ENCODE data around the gene FRMD5.
"Not testable (repeated sequence)": the region's sequence is repeated elsewhere in the genome, so short reads cannot be mapped to it uniquely, and the experiment has no call there.

FRMD5 gene

DNA sequence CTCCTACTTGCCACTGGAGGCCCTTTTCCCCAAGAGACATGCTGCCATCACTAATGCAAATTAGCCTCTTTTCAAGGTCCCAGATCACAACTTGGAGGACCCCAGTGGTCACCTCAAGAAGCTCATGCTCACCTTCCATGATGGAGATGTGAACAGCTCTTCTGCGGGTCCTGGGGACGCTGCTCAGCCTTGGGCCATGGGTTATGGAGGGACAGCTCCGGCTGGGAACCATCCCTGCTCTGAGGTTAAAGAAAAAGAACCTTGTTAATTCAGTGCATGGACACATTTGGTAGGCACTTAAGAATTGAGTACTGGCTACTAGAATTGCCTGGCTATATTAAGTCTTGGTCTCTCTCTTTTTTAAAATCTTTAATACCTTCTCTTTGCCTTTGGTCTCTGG lies 311.5 kb downstream of the FRMD5 start:
- FAIRE-seq = no peak

DNA sequence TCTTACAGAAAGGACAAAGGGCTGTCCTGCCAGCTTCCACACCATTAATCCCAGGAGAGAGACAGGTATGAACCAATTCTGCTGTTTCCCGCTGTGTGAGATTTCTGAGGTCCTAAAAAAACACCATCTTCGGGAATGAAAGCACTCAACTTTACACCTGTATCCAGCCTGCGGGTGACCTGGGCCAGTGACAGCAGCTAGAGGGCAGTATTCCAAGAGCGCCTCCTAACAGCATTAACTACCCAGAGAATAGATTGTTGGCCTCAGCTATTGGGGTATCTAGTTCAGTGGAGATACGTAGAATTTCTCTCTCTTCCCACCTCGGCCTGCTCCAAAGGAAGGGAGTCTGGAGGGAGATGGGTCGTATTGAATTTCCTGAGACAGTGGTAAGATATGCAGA lies 313.1 kb downstream of the FRMD5 start:
- no peak for FAIRE-seq

DNA sequence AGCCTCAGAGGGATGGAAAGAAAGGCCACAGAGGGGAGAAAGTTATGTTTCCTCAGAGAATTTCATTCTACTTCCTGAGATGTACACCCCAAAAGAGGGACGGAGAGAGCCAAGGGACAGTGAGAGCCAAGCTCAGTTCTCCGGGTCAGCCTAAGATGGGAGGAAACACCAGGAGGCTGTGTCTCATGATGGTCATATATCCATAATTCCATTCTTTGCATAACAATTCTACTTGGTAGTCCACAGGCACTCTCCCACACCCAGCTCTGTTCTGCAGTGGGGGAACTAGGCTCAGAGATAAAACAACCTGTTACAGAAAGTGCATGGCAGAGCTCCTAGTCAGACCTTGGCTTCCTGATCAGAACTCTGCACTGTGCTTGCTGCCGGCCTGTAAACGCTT lies 313.8 kb downstream of the FRMD5 start:
- FAIRE-seq = no peak

DNA sequence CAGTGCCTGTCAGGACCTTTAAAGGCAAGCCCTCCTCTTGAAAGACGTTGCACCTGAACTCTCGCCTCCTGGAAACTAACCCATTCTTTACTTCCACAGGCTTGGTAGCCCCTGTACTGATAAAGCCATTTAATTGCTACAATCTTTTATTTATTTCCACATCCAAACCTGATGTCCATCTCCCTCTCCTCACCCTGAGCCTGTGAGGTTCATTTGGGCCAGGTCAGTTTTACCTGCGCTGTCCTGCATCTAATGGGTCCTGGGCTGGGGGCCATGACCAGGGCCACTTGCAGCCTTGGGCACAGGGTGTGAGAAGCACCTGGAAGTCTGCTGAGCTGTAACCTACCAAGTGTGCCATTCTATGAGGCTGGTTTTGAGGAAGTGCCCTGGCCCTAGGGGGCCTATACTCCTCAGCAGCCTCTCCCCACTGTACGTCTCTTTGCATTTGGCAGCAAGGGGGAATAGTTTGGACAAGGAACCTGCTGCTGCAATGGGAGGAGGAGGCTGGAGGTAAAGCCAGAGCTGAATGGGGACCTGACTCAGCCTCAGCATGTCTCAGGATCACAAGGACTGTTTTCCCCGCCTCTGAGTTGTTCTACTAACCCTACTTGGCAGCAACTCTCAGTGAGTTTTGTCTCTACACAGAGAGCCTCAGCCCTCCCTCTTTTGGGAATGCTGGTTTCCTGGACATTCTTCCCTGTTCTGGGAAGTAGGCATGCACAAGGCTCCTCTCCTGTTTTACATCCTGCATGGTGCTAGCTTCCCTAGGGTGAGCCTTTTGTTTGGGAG lies 314.5 kb downstream of the FRMD5 start:
- no peak for FAIRE-seq

DNA sequence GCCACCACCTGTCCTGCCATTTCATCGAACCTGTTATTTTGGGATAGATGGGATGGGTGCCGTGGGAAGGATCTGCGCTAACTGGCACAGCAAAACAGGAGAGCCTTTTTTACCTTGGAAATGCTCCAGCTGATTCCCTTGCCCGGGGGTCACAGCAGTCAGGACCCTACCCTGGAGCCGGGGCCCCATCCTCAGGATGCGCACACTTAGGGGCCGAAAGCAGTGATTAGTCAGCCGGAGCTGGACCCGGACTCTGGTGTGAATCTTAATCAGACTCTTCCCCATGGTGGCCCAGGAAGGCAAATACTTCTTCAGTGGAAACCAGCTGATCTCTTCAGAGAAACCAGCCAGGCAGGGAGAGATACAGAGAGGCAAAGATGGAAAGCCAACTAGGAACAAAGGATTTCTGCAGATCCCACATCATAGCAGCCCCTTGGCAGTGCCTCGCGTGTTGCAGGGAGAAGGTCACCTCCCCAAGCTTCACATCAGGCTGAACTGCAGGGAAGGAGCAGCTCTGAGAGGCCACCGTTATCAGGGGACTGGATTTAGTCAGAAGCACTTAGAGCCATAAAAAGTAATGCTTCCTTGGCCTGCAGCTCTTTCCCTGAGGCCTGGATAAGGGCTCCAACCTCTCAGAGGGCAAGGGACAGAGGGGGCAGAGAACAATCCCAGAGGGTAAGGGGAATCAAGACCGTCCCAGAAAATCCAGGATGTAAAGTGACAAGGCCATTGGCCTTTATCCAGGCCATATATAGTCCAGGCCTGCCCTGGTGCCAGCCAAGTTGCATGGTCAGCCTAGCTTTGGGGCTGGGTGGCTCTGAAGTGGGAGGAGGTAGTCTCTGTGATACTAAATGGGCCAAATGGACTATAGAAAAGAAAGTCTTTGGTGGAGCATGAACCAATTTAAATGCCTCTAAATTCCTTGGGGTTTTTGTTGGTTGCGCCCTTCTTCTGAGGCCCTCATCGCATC lies 315.4 kb downstream of the FRMD5 start:
- FAIRE-seq = no peak

DNA sequence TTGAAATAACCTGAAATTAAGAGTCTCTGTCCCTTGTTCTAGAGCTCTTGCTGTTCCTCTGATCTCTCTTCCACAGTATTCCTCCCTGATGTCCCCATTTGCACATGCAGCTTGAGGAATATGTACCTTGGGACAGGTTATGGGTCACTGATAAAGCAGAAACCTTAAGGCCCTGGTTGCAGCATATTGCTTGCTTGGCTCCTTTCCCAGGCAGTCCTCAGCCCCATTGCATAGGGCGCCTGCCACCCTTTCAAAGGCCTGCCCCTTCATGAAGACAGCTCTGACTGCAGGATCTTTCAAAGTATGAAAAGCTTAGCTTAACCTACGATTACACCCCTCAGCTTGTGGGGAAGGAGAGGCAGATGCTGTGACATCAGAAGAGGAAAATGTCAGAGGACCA lies 316.6 kb downstream of the FRMD5 start:
- no peak for FAIRE-seq

DNA sequence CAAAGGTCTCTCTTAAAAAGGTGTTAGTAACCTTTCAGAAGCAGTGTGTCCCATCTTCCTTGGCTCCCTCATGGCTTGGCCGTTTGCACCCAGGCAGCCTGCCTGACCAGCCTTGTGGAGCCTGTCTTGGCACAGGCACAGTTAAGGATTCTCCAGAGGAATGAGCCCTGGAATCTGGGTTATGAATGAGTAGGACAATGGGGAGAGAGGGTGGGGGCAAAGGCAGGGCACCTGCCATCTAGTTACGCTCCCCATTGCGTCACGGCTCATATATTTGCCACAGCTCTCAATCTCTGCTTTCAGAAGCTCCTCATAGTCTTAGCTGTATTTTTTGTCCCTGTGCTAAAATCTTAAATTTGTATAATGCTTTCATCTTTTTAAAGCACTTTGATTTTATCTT lies 317.7 kb downstream of the FRMD5 start:
- FAIRE-seq = no peak

DNA sequence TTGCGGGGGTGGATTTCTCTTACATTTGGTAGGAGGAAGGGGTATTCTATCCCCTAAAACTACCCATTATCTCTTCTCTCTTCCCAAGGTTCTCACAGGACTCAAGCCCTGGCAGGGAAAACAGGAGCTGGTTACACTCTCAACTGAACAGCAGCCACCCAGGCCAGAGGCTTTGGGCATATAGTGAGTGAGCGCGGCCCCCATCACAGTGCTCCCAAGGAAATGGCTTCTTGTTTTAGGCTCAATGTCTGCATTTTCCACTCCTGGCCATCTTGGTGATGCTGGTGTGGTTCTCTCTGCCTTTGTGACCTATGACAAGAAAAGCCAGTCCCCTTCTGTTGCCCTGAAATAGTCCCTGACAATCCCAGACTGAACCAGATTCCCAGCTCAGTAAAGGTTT lies 318.2 kb downstream of the FRMD5 start:
- no peak for FAIRE-seq

DNA sequence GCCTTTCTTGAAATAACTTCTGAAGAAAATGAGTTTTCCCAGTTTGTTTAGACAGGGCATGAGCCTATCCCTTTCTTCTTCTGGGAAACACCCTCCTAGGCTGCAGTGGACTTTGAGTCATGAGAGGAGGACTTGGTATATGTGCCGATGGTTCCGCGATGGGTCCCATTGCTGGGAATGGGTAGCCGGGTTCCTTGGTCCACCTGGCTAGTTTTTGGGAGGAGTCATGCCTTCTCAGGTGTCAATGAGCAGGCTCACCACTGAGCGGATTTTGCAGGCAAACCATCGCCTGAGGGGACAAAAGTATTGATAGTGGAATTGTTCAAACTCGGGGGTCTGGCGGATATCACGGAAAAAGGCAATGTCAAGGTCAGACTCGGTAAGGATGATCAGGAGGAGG lies 321.4 kb downstream of the FRMD5 start:
- FAIRE-seq = no peak

DNA sequence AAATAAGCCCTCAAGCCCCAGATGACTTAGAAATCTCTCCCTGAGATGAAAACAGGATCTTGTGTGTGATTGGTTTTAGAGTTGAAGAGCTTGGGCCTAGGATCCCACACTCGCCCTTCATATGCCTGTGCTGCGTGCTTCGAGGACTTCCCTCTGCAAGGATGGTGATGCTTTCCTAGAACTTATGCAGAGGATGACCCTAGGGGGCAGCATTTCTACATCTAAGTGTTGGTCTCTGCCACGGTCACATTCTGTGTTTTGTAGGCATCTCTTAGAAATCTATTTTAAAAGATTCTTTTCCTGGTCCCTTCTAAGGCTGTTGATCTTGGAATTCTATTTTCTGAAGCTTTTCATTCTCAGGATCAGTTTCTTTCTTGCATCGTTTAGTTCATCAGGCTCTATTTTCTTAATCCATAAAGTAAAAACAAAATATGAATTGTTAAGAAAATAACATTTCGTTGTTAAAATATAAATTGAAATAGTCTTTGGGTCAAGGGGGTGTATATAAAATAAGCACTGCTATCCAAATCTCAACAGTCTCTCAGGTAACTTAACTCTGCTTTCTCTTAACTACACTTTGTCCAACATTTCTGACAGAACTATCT lies 322.6 kb downstream of the FRMD5 start:
- peak; percentile 88 for FAIRE-seq

DNA sequence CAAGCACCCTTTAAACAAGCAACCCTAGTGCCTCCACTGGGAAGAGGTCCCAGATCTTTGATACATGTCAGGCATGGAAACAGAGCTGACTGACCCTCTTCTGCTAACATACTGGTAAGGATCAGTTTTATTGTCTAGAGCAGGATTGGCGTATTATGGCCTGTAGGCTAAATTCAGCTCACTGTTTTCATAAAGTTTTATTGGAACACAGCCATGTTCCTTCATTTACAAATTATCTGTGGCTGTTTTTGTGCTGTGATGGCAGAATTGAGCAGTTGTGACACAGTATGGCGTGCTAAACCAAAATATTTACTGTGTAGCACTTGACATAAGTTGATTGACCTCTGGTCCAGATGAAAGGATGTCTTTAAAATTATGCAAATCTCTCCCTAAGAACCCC lies 323.2 kb downstream of the FRMD5 start:
- FAIRE-seq = no peak

DNA sequence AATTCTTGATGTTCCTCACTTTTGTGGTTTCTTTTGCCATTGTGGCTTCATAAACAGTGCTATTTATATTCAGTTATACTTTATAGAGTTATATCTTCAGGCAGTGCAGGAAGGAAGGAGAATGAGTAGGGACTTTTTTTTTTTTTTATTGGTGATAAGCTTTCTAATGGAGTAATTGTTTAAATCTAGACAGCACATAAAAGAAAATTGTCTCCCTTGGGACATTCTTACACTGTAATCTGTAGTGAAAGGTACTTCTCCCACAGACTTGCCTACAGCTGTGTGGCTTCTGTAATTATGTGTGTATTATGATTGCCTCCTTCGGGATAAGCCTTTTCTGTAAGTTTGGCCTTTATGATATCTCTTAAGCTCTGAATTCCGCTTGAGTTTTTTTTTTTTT lies 326.7 kb downstream of the FRMD5 start:
- FAIRE-seq = no peak

DNA sequence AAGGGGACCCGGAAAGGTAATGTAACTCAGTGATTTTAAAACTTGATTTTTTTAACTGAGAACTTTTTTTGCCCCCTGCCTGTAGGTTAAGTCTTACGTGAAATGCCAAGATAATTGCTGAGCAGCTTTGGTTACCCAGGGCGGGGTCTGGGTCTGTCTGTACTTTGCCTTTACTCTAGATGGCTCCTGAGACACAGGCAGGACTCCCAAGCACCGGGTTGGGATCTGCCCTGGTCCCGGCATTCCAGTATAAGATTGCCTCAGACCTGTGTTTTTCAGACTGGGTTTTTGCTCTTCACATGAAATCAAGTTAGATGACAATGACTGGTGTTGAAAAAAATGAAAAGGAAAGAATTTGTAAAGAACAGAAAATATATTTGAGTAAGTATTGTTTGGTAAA lies 328.0 kb downstream of the FRMD5 start:
- FAIRE-seq = no peak

DNA sequence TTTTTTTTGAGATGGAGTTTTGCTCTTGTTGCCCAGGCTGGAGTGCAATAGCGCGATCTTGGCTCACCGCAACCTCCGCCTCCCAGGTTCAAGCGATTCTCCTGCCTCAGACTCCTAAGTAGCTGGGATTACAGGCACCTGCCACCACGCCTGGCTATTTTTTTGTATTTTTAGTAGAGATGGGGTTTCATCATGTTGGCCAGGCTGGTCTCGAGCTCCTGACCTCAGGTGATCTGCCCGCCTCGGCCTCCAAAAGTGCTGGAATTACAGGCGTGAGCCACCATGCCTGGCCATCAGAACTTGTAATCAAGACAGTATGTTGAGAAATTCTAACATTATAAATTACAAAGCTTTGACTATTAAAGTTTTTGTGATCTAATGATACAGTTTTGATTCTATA lies 328.4 kb downstream of the FRMD5 start:
- FAIRE-seq = not testable (repeated sequence)

DNA sequence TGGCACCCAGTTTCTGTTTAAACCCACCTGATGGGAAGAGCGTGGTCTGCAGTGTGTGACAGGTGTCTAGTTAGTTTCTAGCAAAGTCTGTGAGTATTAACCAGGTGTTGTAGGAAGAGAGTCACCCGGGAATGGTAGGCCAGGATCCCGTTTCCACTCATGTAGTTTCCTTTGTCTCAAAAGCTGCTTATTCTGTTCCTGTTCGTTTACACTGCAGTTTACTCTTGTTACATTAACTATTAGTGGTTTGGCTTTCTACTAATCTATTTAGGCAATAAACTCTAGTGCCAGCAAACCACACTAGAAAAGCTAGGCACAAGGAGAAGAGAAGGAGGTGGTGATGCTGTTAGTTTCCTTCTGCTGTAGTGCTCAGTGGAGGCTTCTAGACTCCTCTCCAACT lies 335.5 kb downstream of the FRMD5 start:
- FAIRE-seq = no peak

DNA sequence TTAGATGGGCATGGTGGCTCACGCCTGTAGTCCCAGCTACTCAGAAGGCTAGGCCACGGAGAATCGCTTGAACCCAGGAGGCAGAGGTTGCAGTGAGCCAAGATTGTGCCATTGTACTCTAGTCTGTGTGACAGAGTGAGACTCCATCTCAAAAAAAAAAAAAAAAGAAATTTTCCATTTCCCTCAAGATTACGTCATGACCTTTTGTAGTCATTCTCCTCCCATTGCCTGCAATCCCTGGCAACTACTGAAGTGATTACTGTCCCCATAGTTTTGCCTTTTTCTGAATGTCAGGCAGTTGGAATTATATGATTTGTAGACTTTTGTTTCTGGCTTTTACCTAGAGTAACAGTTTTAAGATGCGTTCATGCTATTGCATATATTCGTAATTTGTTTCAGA lies 340.3 kb downstream of the FRMD5 start:
- FAIRE-seq = no peak

DNA sequence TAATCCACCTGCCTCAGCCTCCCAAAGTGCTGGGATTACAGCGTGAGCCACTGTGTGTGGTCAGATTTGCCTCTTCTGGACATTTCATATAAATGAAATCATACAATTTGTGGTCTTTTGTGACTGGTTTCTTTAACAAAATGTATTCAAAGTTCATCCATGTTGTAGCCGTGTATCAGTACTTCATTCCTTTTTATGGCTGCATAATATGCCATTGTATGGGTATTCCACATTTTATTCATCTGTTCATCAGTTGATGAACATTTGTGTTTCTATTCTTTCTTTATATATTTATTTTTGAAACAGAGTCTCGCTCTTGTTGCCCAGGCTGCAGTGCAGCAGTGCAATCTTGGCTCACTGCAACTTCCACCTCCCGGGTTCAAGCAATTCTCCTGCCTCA lies 342.5 kb downstream of the FRMD5 start:
- no peak for FAIRE-seq

DNA sequence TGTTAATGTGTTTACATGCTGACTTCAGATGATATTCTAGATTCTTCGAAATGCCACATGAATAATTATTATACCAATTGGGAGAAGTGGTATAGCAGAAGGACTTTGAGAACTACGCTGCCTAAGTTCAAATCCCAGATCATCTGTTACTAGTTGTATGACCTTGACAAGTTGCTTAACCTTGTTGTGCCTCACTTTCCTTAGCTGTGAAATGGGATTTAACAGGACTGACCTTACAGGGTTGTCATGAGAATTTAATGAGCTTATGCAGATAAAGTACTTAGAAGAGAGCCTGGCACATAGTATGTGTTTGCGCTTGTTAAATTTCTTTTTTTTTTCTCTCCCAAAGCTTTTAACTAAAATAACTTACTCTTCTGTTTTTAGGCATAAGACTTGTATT lies 343.8 kb downstream of the FRMD5 start:
- FAIRE-seq = no peak

DNA sequence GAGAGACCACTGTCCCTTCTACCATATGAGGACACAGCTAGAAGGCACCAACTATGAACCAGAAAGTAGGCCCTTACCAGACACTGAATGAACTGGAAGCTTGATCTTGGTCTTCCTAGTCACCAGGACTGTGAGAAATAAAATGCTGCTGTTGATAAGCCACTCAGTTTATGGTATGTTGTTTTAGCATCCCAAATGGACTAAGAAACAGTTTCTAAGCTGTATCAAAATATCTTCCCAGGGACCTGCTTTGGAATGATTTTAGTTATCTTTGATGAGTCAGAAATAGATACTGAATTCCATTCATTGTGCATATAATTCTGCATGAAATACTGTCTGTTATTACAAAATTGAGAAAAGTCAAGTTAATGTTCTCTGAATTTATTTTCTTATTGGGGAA lies 349.6 kb downstream of the FRMD5 start:
- FAIRE-seq = no peak

DNA sequence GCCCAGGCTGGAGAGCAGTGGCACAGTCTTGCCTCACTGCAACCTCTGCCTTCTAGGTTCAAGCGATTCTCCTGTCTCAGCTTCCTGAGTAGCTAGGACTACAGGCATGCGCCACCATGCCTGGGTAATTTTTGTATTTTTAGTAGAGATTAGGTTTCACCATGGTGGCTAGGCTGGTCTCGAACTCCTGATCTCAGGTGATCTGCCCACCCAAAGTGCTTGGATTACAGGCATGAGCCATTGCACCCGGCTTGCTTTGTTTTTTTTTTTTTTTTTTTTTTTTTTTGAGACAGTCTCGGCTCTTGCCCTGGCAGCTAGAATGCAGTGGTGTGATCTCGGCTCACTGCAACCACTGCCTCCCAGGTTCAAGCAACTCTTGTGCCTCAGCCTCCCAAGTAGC lies 362.6 kb downstream of the FRMD5 start:
- FAIRE-seq = not testable (repeated sequence)

DNA sequence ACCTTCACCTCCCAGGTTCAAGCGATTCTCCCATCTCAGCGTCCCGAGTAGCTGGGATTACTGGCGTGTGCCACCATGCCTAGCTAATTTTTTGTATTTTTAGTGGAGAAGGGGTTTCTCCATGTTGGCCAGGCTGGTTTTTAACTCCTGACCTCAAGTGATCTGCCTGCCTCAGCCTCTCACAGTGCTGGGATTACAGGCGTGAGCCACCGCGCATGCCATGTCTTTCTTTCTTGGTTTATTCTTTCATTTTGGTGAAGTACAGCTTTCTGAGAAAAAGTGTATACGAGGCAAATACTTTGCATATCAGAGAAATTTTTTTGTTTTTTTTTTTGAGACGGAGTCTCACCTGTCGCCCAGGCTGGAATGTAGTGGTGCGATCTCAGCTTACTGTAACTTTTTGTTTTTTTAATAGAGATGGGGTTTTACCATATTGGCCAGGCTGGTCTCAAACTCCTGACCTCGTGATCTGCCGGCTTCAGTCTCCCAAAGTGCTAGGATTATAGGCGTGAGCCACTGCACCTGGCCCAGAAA lies 363.5 kb downstream of the FRMD5 start:
- not testable (repeated sequence) for FAIRE-seq

DNA sequence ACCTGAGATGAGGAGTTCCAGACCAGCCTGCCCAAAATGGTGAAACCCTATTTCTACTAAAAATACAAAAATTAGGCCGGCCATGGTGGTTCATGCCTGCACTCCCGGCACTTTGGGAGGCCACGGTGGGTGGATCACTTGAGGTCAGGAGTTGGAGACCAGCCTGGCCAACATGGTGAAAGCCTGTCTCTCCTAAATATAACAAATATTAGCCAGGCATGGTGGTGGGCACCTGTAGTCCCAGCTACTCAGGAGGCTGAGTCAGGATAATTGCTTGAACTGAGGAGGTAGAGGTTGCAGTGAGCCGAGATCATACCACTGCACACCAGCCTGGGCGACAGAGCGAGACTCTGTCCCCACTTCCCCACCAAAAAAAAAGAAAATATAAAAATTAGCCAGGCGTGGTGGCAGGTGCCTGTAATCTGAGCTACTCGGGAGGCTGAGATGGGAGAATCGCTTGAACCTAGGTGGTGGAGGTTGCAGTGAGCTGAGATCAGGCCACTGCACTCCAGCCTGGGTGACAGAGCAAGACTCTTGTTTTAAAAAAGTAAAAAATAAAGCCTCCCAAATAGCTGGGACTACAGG lies 364.3 kb downstream of the FRMD5 start:
- FAIRE-seq = not testable (repeated sequence)

DNA sequence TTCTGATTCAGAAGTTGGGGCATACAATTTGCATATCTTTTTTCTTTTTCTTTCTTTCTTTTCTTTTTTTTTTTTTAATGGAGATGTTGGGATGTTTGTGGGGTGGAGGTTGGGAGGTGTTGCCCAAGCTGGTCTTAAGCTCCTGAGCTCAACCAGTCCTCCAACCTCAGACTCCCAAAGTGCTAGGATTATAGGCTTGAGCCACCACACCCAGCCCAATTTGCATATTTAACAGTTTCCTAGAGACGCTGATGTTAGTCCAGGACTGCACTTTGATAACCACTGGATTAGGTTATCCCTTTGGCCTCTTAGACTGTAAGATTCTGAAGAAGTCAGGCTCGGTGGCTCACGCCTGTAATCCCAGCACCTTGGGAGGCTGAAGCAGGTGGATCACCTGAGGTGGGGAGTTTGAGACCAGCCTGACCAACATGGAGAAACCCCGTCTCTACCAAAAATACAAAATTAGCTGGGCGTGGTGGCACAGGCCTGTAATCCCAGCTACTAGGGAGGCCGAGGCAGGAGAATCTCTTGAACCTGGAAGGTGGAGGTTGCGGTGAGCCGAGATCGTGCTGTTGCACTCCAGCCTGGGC lies 365.0 kb downstream of the FRMD5 start:
- not testable (repeated sequence) for FAIRE-seq
